Hippocampal formation (tissue), 2 donors: ENCODE data around the gene KRT5.

Experiments used
- DNase-seq, 2 donors: peaks; one replicate each; lab custom pipeline; 2025; lab: John Stamatoyannopoulos, UW

KRT5 gene

DNA sequence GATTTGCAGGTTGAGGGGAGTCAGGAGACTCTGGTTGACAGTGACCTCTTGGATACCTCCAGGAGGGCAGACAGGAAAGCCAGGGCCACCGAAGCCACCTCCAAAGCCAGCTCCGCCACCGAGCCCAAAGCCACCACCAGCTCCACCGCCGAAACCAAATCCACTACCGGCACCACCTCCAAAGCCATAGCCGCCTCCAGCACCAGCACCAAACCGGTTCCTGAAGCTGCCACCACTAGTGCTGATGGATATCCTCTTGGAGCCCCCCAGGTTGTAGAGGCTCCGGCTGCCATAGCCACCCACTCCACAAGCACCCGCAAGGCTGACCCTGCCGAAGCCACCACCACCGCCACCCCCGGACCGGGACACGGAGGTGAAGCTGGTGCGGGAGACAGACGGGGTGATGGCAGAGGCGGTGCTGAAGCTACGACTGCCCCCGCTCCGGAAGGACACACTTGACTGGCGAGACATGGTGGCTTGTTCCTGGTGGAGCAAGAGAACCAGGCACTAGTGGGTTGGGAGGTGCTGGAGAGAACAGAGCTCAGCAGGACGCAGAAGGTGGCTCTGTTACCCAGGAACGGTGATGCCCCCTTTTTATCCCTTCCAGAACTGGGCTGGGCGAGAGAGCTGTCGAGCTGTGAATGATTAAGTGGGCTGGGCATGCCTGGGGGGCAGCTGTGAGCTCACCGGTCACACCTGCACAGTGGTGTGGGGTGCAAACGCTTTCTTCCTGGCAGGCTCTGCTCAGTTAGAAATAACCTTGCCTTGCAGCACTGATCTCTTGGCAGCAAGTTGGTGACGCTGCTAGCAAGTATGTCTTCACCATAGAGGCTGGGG is at the start of gene KRT5:
KRT5 (minus strand) TSS at position 569 of the 837 bp plus-strand sequence; CDS start at position 471, 98 bp downstream.
- DNase-seq: no peak

DNA sequence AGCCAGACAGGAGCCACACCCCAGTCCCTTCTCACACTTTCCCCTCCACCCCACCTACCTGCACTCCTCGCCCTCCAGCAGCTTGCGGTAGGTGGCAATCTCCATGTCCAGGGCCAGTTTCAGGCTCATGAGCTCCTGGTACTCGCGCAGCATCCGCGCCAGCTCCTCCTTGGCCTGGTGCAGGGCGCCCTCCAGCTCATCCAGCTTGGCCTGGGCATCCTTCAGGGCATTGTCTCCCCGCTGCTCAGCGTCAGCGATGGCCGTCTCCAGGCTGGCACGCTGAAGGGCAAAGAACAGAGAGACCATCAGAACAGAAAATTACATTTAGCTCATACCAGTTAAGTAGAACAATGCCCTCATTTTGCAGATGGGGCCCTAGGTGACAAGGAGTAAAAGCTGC is 47.9 kb upstream of the KRT5 start:
- peak in 1 of 2 donors; percentile 6 for DNase-seq

GRCh38 chr12:52566847-52567291 is 46.7 kb upstream of the KRT5 start:
- DNase-seq: no peak

DNA sequence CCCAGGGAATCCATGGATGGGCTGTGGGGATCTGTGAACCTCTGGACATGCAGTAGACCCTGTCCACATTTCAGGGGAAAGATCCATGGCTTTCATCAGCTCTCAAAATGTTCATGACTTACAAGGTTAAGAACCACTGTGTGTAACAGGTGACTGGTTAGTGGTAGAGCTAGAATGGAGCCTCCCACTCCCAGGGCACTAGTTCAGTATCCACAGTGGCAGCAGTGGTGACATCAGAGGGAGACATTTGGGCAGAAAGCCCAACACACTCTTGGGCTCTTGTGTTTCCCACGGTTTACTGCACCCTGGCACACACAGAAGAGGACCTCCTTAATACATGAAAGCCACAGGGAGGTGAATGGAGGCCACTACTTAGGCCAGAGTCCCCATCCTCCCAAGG is 44.4 kb upstream of the KRT5 start:
- no peak for DNase-seq

- no peak for DNase-seq
Observed at GRCh38 chr12:52561880-52562449, 41.8 kb upstream of the KRT5 start.

GRCh38 chr12:52559979-52560378 is 39.8 kb upstream of the KRT5 start:
- DNase-seq: no peak

DNA sequence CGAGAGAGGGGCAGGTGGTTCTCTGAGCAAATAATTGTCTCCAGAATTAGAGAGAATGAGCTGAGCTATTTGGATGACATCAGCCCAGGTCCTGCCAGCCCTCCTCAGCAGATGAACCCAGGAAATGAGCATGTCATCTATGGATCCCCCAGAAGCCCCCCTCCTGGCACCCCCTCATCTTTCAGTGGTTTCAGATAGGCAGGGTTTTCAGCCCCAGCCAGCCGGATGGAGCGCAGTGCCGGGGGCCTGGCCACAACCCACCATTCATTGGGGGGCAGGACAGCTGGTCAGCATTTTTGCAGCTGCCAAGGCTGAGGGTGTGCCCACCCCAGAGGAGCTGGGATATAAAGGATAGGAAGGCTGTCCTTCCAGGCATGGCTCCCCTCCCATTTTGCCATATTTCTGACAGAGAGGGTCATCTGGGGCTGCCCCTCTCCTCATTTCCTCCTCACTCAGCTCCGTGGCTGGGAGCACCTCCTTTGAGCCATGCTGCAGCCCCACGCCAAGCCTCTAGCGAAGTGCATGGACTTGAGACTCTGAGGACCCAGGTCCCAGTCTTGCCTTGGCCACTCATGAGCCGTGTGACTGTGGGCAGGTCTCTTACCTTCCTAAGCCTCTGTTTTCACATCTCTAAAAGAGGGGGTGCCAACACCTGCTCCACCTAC is 38.7 kb upstream of the KRT5 start:
- no peak for DNase-seq

DNA sequence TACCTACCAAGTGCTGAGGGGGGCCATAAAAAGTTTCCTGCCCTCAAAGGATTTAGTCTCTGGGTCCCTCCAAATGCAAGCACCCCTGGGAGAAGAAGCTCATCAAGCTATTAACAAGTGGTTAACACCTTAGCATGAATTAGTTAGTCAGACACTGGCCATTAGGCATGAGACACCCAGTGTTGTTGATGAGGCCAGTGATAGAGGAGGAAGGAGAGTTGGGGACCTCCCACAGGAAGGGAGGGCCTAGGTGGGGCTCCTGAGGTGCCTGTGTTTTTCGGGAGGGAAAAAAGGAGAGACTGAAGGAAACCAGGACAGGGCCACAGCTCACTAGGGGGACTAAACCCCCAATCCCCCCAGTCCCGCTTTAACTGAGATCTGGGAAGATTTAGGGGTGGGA is 37.3 kb upstream of the KRT5 start:
- DNase-seq: no peak

DNA sequence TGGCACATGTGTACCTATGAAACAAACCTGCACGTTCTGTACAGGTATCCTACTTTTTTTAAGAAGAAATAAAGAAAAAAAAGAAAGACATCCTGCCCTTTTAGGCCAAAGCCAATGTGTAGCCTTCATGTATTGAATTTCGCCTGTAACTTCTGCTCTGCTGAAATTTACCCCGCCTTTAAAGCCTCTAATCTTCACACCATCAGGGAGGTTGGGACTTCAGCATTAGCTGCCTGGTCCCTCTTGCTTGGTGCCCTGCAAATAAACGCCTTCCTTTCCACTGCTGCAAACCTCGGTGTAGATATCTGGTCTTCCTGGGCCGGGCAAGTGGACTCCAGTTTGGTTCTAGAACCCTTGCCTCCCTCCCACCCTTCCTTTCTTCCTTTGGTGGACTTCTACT is 35.4 kb upstream of the KRT5 start:
- no peak for DNase-seq

DNA sequence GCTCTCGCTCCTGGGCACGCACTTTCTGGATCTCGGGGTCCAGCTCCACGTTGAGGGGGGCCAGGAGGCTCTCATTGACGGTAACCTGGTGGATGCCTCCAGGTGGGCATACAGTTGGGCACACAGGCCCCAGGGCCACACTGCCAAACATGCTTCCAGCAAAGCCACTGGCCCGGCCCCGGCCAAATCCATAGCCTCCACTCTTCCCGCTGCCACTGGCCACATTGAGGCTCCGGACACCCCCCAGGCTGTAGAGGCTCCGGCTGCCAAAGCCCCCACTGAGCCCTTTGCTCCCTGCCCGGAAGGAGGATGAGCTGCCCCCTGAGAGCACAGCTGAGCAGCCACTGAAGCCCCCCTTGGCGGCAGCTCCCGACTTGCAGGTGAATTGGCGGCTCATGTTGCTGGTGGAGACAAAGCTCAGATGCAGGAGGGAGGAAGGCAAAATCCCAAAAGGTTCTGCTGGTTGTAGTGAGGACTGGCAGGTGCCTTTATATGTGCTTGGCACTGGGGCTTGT is 32.5 kb upstream of the KRT5 start, which contains the start of gene KRT71:
KRT71 (minus strand) TSS at position 465 of the 515 bp plus-strand sequence; CDS start at position 397, 68 bp downstream.
- DNase-seq: no peak

- no peak for DNase-seq
Observed at GRCh38 chr12:52552055-52552454, 31.9 kb upstream of the KRT5 start.

GRCh38 chr12:52551216-52551865 is 31.1 kb upstream of the KRT5 start:
- no peak for DNase-seq

- no peak for DNase-seq
Observed at GRCh38 chr12:52546126-52546525, 25.9 kb upstream of the KRT5 start.

- peak in 1 of 2 donors; percentile 38 for DNase-seq
Observed at GRCh38 chr12:52543985-52544883, 24.0 kb upstream of the KRT5 start.

DNA sequence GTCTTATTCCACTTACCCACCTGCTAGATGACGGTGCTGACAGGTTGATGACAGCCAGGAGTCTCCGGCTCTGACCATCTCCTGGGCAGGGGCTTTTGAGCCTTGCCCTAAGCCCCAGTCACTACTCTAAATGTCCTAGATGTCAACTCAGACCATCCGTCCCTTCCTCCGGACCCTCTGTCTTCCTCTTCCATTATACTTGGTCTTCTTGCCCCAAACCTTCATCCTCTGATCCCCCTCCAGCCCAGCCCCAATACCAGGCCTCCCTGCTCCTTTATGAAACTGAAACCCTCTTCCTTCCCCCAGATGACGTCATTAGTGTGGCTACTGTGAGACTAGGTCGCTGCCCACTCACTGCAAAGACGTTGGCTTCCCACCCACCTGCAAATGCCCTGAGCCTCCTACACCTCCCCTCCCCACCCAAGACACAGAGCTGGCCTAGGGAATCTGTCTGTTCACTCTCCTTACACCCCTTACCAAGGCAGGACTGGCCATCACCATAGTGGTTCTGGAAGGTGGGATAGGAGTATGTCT is 22.7 kb upstream of the KRT5 start:
- no peak for DNase-seq

GRCh38 chr12:52542157-52542556 is 22.0 kb upstream of the KRT5 start:
- no peak for DNase-seq

GRCh38 chr12:52541709-52542108 is 21.5 kb upstream of the KRT5 start:
- no peak for DNase-seq

GRCh38 chr12:52540531-52540930 is 20.3 kb upstream of the KRT5 start:
- DNase-seq: no peak

GRCh38 chr12:52539821-52540173 is 19.6 kb upstream of the KRT5 start:
- no peak for DNase-seq

DNA sequence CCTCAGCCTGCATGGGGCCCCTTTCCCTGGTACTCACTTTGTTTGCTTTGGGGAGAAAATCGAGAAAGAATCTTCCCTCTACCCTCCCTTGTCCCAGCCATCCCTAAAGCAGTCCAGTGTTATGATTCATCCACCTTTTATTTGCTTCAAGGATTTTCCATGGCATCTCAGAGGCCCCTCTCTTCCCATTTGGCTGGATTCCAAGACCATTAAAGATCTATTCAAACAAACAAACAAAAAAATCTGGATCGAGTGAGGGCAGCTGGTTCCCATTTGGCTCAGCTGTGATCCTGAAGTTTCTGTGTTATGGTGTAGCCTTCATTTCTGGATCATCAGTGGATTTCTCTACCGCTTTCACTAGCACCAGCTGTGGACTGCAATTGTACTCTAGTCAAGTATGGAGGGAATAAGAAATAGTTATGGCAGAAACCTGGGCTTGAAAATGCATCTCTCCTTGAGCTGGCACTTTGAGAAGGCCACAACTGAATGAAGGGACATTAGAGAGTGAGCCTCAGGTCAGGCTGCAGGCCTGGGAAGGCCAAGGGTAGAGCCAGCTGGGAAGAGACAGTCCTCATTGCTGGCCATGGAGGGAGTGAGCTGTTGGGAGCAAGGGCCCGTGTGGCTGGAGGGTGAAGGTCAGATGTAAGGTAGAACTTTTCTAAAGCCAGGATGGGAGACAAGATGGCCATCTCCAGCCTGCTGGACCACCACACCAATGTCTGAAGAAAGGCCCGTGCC is 19.1 kb upstream of the KRT5 start:
- no peak for DNase-seq
